Keratinocyte (primary cell): ENCODE data around the gene JMJD7.

Source experiments
- EZH2 ChIP-seq: IDR thresholded peaks from one replicate; pipeline ENCODE4 v1.6.1; 2012; ENCODE audit warnings: inconsistent platforms, mild to moderate bottlenecking, low read length, moderate library complexity
- TF ChIP-seq, protein P1 (sequence below), 3 experiments: IDR thresholded peaks in 1 of 3; conservative IDR thresholded peaks in 1 of 3; optimal IDR thresholded peaks in 1 of 3; 2 replicates in 2 of 3; 3 replicates in 1 of 3; pipeline versions ENCODE3 to v1.5.1; 2011; ENCODE audit warnings: low read length in 3 of 3, mild to moderate bottlenecking in 3 of 3, moderate library complexity in 2 of 3, control low read depth in 1 of 3, inconsistent platforms in 1 of 3; ENCODE audit not compliant: insufficient read depth in 2 of 3; ENCODE audit errors: extremely low read depth in 1 of 3

DNA sequence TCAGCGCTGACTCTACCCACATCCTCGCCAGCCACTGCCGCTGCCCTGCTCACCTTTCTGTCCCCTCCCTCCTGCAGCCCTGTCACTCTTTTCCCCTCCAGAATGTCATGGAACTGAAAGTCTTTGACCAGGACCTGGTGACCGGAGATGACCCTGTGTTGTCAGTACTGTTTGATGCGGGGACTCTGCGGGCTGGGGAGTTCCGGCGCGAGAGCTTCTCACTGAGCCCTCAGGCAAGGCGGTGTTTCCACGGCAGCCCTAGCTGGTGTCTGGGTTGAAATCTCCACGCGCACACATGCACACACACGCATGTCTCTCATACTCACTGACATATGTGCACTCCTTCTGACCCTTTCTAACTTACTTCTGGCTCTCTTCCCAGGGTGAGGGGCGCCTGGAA, 12.8 kb downstream of the JMJD7 start:
- TF ChIP-seq, protein P1, sequence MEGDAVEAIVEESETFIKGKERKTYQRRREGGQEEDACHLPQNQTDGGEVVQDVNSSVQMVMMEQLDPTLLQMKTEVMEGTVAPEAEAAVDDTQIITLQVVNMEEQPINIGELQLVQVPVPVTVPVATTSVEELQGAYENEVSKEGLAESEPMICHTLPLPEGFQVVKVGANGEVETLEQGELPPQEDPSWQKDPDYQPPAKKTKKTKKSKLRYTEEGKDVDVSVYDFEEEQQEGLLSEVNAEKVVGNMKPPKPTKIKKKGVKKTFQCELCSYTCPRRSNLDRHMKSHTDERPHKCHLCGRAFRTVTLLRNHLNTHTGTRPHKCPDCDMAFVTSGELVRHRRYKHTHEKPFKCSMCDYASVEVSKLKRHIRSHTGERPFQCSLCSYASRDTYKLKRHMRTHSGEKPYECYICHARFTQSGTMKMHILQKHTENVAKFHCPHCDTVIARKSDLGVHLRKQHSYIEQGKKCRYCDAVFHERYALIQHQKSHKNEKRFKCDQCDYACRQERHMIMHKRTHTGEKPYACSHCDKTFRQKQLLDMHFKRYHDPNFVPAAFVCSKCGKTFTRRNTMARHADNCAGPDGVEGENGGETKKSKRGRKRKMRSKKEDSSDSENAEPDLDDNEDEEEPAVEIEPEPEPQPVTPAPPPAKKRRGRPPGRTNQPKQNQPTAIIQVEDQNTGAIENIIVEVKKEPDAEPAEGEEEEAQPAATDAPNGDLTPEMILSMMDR (optimal IDR thresholded peaks at IDR 0.05 in 1 of 3, IDR thresholded peaks at IDR 0.05 in 1 of 3, conservative IDR thresholded peaks at IDR 0.05 in 1 of 3; ENCODE audit: extremely low read depth in 1 of 3, insufficient read depth in 2 of 3, low read length in 3 of 3) = no peak
- no peak for TF ChIP-seq EZH2
